OCI-LY3 (cell line): ENCODE data around the gene RABGAP1.

Experiments used
- CTCF ChIP-seq: fragments of 200-600, 300-600 bp; sonication (generic); IDR thresholded peaks from 2 replicates; pipeline ENCODE4 v1.5.1; 2014; ENCODE audit warnings: antibody characterized with exemption, low read length, low read depth
- EZH2phosphoT487 ChIP-seq: fragments of 200-600 bp; shearing (Covaris generic); IDR thresholded peaks from 2 replicates; pipeline ENCODE4 v1.6.1; 2018; ENCODE audit warnings: antibody characterized with exemption, mixed run types, low read depth

- TF ChIP-seq CTCF (no peak), EZH2phosphoT487 (no peak)
These were observed 146.6 kb downstream of the RABGAP1 start for GRCh38 chr9:123087359-123087888.
